ENCODE measurements around the gene PDE6H. TPM values are rescaled to one million over a fixed set of nuclear protein-coding genes. Genes with fewer than 3 reads are reported as not detected.

The PDE6H gene
- total RNA-seq, 4 donors from 2014 or later, result not detected

DNA sequence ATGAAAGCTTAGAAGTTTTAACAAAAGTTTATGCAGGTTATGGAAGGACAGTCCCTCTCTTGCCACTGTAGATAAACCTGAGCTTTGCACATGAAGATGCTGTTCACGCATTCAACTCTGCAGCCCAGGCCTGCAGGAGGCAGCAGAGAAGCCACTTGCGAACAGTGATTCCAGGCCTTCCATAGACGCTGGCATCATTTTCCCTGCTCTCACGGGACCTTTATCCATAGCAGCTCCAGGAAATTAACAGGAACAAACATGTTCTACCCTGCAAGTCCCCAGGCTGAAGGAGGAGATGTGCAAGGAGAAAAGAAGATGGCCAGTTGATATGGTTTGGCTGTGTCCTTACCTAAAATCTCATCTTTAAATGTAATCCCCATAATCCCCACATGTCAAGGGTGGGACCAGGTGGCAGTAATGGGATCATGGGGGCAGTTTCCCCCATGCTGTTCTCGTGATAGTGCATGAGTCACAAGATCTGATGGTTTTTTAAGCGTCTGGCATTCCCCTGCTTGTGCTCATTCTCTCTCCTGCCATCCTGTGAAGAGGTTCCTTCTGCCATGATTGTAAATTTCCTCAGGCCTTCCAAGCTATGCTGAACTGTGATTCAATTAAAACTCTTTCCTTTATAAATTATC is 36.5 kb upstream of the PDE6H start:
- H3K4me3 ChIP-seq, result no peak overlapping the region
- H3K9me3 ChIP-seq, result no peaks in the 10 kb centered on the region
- no peak overlapping the region for H3K27ac ChIP-seq
- TF ChIP-seq POLR2A (IDR thresholded peaks at IDR 0.05), result no peak
- TF ChIP-seq, protein P1, sequence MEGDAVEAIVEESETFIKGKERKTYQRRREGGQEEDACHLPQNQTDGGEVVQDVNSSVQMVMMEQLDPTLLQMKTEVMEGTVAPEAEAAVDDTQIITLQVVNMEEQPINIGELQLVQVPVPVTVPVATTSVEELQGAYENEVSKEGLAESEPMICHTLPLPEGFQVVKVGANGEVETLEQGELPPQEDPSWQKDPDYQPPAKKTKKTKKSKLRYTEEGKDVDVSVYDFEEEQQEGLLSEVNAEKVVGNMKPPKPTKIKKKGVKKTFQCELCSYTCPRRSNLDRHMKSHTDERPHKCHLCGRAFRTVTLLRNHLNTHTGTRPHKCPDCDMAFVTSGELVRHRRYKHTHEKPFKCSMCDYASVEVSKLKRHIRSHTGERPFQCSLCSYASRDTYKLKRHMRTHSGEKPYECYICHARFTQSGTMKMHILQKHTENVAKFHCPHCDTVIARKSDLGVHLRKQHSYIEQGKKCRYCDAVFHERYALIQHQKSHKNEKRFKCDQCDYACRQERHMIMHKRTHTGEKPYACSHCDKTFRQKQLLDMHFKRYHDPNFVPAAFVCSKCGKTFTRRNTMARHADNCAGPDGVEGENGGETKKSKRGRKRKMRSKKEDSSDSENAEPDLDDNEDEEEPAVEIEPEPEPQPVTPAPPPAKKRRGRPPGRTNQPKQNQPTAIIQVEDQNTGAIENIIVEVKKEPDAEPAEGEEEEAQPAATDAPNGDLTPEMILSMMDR (IDR thresholded peaks at IDR 0.05), result peak in 1 of 6 experiments; percentile 30
- WGBS, 2 donors, result 65 to 83% methylated on average over 5 to 6 of the region's 6 CpGs
- peaks cover 0 to 2% (median 0%) of the 10 kb centered on the region in 3 donors for H3K36me3 ChIP-seq
- intact Hi-C loops (cut with DNase I), result no loop called here
- peaks cover 0 to 4% (median 0%) of the 10 kb centered on the region in 3 donors for H3K4me1 ChIP-seq
- no peak for DNase-seq
- H3K27me3 ChIP-seq, result no peaks in the 10 kb centered on the region

DNA sequence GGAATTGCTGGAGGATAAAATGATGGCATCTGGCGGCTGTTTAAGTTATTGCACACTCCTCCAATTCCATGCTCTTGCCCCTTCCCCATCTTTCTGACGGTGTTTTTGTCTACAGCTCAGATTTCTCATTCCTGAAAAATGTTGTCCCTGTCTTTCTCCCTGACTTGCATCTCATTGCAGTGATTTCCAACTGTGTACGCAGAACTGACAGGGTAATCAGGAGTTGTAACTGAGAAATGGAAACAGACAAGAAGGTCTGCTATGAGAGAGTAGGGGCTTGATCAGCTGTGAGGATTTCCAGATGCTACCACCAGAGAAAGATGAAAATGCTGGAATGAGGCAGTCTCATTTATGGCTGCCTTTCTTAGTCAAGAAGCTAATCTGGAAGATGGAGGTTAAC is 35.8 kb upstream of the PDE6H start:
- WGBS, 2 donors, result 93 to 97% methylated on average over 3 of the region's 3 CpGs
- no peak for DNase-seq
- TF ChIP-seq, protein P1 (IDR thresholded peaks at IDR 0.05), result no peak
- no peak for TF ChIP-seq POLR2A (IDR thresholded peaks at IDR 0.05)
- Histone ChIP-seq H3K4me3 (no peak overlapping the region), H3K9me3 (no peaks in the 10 kb centered on the region), H3K36me3 (peaks cover 0 to 9% (median 0%) of the 10 kb centered on the region in 3 donors), H3K27ac (no peak overlapping the region), H3K27me3 (no peaks in the 10 kb centered on the region), H3K4me1 (peaks cover 0 to 4% (median 0%) of the 10 kb centered on the region in 3 donors)
- intact Hi-C loops (cut with DNase I), result no loop called here

DNA sequence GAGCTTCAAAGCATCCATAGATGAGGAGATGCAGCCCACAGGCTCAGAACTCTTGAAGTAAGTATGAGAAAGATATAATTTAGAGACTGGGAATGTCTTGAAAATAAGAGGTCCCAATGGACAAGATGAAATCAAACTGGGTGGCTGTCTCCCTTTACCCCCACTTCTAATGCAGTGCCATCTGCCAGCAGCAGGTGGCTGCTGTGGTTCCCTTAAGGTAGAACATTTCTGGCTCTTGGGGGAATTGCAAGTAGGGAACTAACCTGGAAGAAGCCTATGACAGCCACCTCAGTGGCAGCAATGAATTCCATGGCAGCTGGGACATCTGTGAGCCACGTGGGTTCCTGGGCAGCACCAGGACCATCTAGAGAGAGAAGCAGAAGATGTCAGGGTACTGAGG is 35.2 kb upstream of the PDE6H start:
- no peaks in the 10 kb centered on the region for H3K27me3 ChIP-seq
- 91% methylated on average over 1 of the region's 1 CpG; no CpG with 5 or more reads in 1 of the 2 donors for WGBS, 2 donors
- H3K36me3 ChIP-seq, result peaks cover 0 to 14% (median 0%) of the 10 kb centered on the region in 3 donors
- intact Hi-C loops (cut with DNase I), result no loop called here
- H3K27ac ChIP-seq, result no peak overlapping the region
- H3K4me3 ChIP-seq, result no peak overlapping the region
- H3K9me3 ChIP-seq, result no peaks in the 10 kb centered on the region
- DNase-seq, result no peak
- TF ChIP-seq POLR2A (IDR thresholded peaks at IDR 0.05), result no peak
- TF ChIP-seq, protein P1 (IDR thresholded peaks at IDR 0.05), result peak in 3 of 6 experiments; percentile 11 to 36 (median 11)
- peaks cover 0 to 4% (median 0%) of the 10 kb centered on the region in 3 donors for H3K4me1 ChIP-seq

DNA sequence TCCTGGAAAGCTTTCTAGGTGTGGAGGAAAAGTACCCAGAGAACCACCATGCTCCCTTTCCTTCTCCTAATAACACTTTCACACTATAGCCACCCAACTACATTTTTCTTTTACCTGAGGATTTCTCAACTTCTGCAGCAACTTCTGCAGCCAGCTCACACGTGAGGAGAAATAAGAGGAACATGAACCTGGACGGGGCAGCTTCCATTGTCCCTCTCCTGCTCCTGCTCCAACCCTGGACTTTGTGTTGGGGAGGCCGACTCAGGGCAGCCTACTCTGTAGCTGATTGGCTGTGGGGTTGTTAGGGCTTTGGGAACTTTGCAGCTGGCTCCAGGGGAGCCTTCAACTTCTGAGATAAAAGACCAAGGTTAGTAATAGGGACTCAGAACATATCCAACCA is 34.5 kb upstream of the PDE6H start, which contains the start of gene ERP27:
Gene ERP27, minus strand, starts transcription at position 237 of the 400 bp plus-strand sequence. Its CDS starts 29 bp downstream, at position 208.
- no peak within 1 kb of the TSS for H3K27ac ChIP-seq
- TF ChIP-seq POLR2A (IDR thresholded peaks at IDR 0.05), result no peak
- TF ChIP-seq, protein P1 (IDR thresholded peaks at IDR 0.05), result no peak
- WGBS, 2 donors, result 61% methylated on average over 3 of the region's 3 CpGs; no CpG with 5 or more reads in 1 of the 2 donors
- DNase-seq, result no peak
- H3K9me3 ChIP-seq, result no peaks in the 10 kb centered on the region
- peaks cover 0 to 4% (median 0%) of the 10 kb centered on the region in 3 donors for H3K4me1 ChIP-seq
- no peaks in the 10 kb centered on the region for H3K27me3 ChIP-seq
- intact Hi-C loops (cut with DNase I), result no loop called here
- peaks cover 0 to 14% (median 0%) of the 10 kb centered on the region in 3 donors for H3K36me3 ChIP-seq
- no peak within 1 kb of the TSS for H3K4me3 ChIP-seq

DNA sequence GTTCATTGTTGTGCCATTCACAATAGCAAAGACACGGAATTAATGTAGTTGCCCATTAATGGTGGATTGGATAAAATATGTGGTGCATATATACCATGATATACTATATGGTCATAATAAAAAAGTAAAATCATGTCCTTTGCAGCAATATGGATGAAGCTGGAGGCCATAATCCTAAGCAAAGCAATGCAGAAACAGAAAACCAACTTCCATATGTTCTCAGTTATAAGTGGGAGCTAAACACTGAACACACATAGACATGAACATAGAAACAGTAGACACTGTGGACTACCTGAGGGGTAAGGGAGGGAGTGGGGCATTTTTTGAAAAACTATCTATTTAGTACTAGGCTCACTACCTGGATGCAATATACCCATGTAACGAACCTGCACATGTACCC is 31.5 kb upstream of the PDE6H start:
- Histone ChIP-seq H3K9me3 (no peaks in the 10 kb centered on the region), H3K4me1 (peaks cover 0 to 12% (median under 1%) of the 10 kb centered on the region in 3 donors), H3K36me3 (peaks cover 0 to 34% (median 0%) of the 10 kb centered on the region in 3 donors), H3K4me3 (no peak overlapping the region), H3K27me3 (no peaks in the 10 kb centered on the region), H3K27ac (no peak overlapping the region)
- 90 to 100% methylated on average over 2 of the region's 2 CpGs for WGBS, 2 donors
- intact Hi-C loops (cut with DNase I), result no loop called here
- DNase-seq, result no peak
- TF ChIP-seq, protein P1 (IDR thresholded peaks at IDR 0.05), result no peak
- no peak for TF ChIP-seq POLR2A (IDR thresholded peaks at IDR 0.05)
